Cardiac septum (tissue), 1 donor: Measurements from ENCODE around the gene USP34. TPM values are rescaled to one million over a fixed set of nuclear protein-coding genes. Genes with fewer than 3 reads are reported as not detected.

Source experiments
- DNase-seq: peaks from one replicate; pipeline ENCODE4 v3.0.0-alpha.2; 2020; ENCODE audit warnings: low spot score
- intact Hi-C: fragments of 100-400 bp; cut with DNase I; formaldehyde crosslinking; loops from one replicate; pipeline ENCODE4 v1.14.0; 2022
- total RNA-seq: library from RNA; stranded (reverse); fragmentation: NEBNext Ultra II Directional; extraction: Animal tissue kit (Norgen Biotek cat#: 25700); gene quantifications from one replicate; pipeline ENCODE4 v1.2.1, GENCODE V29; 2021
- donor health status: DM: no; HTN: no; CAD: no.

The USP34 gene
- total RNA-seq, 1 donor from 2014 or later, result 73.2 TPM

- intact Hi-C loops, result no loop called here
- no peak for DNase-seq
Observed at GRCh38 chr2:61145990-61146389, 324.9 kb downstream of the USP34 start.

- intact Hi-C loops, result no loop called here
- peak; percentile 97 for DNase-seq
Observed at GRCh38 chr2:61144697-61145268, 326.1 kb downstream of the USP34 start.

- intact Hi-C loops, result no loop called here
- peak; percentile 17 for DNase-seq
Observed at GRCh38 chr2:61141151-61141550, 329.7 kb downstream of the USP34 start.

- no peak for DNase-seq
- intact Hi-C loops, result no loop called here
Observed at GRCh38 chr2:61138859-61139258, 332.0 kb downstream of the USP34 start.

Other genes with a start within 250 kb of the USP34 start
- gene XPO1, start 67.3 kb upstream of the USP34 start, total RNA-seq, result 71.8 TPM